Stimulated activated naive CD4-positive, alpha-beta T cell (primary cell): Measurements from ENCODE around the gene TRIP13.
"Not testable (repeated sequence)": the region's sequence is repeated elsewhere in the genome, so short reads cannot be mapped to it uniquely, and the experiment has no call there.

Experiments
- DNase-seq, 6 experiments: peaks; one replicate each; lab custom pipeline; 2025; lab: John Stamatoyannopoulos, UW

TRIP13 gene

DNA sequence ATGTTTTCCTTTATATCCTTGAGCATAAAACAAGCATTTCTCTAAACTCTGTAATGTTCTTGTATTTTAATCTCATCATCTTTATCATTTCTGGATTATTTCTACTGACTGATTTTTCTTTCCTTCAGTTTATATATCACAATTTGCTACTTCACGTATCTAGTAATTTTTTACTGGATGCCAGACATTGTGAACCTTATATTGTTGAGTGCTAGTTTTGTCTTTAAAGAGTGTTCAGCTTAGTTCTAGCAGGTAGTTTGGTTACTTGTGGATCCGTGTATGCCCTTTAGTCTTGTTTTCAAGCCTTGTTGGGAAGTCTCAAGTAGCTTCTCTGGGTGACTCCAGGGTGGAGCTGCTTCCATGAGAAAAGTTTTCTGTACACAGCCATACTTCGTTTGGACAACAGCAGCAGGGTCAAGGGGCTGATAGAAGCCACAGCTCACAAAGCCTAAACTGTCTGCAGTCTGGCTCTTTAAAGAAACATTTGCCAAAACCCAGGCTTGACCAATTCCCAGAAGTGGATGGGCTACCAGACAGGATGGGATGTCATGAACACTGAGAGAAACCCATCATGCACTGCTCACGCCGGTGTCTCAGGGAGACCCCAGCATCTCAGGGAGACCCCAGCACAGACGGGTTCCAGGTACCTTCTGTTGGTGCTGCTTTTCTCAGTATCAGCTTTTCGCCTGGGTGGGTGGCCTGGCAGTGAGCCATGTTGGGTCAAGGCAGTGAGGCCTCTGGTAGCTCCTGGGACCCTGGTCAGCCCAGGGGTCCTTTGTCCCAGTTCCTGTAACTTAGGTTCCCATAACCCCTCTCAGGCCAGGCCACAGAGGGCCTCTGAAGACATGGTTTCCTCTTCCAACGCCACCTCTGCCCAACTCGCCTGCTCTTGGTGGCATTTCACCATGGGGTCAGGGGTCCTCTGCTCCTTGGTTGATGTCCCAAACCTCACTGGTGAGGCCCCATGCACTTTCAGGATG lies 29.1 kb downstream of the TRIP13 start:
- DNase-seq = no peak

DNA sequence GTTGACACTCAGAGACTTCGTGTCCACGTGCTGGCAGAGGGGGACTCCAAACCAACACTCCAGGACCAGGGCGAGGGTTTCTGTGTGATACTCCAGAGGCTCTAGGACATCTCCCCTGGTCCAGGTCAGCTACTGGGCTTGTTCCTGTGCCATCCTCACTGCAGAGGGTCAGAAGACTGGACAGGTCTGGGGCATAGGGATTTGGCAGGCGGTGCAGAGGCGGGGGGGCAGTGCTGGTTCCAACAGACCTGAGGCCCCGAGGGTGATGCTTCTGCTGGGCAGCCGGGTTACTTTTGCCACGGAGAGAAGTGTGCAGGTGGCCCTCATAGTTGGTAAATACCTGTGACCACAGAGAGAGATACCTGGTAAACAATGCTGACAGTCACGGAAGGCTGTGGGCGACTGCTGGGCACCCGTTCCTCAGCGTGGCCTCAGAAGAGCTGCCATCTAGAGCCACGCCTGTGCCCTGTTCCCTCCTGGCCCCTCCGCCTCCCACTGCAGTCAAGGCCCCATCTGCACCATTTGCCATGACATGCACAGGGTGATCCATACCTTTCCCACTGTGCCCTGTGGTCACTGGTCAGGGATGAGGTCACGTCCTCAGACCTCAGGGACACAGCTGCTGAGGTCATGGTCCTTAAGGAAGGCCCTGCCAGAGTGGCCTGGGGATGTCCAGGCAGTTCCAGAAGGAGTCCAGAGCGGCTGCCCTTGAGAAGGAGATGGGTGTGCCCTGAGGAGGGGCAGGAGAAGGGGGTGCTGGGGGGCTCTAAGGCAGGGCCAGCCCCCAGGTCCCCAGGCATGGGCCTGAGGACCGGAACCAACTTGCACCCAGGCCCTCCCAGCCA lies 30.0 kb downstream of the TRIP13 start:
- DNase-seq = no peak

DNA sequence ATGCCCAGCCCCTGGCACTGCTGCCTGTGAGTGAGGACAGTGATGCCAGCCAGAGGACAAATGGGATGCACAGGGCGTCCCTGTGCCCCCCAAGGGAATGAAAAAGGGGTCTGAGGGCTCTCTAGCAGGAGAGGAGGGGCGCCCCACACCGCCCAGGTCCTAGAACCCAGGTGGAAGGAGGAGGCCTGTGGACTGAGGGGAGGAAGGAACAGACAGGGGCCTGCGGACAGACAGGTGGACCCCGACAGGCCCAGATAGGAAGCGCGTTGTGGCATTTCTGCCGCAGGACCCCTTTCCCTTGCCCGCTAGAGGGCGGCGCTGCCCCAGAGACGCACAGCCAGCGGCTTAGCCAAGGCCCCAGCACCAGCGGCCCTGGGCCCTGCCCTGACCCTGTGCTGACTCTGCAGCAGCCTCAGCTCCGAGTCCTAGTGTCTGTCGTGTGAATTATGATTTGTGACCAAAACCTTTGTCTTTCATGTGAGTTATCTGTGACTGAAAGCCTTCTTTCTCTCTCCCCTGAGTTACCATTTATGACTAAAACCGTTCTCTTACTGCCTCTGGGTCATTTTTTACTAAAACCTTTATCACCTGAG lies 30.7 kb downstream of the TRIP13 start:
- peak; percentile 14 to 71 (median 56) for DNase-seq

DNA sequence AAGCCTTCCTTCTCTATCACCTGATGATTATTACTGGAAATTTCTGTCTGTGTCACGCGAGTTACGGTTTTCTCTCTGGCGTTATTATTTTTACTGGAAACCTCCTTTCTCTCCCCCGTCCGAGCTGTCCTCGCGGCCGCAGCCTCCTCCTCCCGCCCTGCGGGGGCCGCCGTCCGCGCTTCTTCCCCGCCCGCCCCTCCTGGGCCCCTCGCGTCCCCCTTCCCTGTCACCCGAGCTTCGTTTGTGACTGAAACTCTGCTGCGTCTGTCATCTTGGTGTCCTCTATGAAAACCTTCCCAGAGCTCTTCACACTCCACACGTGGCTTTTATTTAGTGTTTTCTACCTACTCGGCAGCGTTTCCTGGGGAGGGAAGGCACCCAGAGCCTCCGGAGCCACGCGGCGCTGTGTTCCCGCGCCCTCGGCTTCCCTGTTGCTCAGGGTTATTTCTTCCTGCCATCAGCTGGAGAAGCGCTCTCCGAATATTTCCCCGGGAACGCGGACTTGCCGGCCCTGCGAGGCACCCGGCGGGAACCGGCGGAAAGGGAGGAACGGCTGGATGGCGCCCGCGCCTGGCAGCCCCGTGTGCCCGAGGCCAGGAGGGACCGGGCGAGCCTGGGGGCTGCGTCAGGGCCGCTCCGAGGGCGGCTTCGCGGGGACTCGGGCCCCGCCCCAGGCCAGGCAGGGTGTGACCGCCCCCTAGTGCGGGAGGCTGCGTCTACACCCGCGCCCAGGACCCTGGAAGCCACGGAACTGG lies 33.9 kb downstream of the TRIP13 start:
- peak in 1 of 6 experiments; percentile 30 for DNase-seq

DNA sequence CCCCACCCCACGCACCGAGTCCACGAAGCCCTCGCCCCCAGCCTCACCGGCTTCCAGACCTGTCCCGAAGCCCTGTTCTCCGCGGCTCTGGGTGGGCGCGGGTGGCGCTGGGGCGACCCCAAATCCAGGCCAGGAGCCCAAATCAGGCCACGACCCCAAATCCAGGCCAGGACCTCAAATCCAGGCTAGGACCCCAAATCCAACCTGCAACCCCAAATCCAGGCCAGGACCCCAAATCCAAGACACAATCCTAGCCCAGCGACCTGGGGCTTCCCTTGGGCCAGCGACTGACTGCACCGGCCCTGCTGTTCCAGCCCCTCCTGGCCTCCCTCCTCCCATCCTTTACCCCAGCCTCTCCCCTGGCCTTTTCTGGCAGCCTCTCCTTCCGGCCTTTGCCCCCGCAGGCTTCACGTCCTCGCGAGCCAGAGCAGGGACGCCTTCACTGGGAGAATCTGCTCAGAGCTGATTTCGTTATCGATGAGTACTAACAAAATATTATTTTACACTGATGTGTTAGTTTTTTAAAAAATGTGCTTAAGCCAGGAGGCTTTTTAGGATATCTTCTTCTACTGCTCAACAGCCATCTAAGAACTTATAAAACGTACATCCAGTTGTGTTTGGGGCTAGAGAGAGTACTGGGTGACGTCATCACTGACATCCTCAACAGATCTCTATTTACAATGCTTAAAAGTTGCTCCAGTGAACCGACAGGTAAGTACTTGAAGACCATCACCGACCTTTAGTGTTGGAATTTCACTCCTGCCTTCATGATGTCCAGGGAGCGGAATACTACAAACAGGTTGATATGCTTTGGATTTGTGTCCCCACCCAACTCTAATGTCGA lies 34.7 kb downstream of the TRIP13 start:
- no peak for DNase-seq

DNA sequence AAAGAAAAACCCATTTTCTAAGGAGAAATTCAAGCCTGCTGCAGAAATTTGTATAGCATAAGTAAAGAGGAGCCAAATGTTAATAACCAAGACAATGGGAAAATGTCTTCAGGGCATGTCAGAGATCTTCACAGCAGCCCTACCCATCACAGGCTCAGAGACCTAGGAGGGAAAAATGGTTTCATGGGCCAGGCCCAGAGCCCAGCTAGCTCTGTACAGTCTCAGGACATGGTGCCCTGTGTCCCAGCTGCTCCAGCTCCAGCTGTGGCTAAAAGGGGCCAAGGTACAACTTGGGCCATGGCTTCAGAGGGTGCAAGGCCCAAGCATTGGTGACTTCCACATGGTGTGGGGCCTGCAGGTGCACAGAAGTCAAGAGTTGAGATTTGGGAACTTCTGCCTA lies 36.5 kb downstream of the TRIP13 start:
- not testable (repeated sequence) for DNase-seq

DNA sequence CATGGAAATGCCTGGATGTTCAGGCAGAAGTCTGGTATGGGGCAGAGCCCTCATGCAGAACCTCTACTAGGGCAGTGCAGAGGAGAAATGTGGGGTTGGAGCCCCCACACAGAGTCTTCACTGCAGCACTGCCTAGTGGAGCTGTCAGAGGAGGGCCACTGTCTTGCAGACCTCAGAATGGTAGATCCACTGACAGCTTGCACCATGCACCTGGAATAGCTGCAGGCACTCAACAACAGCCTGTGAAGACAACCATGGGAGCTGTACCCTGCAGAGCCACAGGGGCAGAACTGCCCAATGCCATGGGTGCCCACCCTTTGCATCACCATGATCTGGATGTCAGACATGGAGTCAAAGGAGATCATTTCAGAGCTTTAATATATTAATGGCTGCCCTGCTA lies 36.9 kb downstream of the TRIP13 start:
- no peak for DNase-seq

DNA sequence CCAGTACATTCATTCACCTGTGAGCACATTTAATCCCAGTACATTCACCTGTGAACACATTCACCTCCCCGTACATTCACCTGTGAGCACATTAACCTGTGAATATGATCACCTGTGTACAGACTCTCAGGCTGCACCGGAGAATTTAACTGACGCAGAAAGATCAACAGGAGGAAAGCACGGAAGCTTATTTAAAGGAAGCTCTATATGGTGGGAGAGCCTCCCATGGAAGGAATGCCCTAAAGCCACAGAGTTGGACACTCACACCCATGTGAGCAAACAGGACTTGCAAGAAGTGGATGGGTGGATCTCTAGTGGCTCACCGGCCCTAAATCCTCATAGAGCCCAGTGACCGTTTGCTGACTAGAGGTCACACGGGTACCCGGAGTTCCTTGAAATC lies 38.2 kb downstream of the TRIP13 start:
- DNase-seq = no peak

DNA sequence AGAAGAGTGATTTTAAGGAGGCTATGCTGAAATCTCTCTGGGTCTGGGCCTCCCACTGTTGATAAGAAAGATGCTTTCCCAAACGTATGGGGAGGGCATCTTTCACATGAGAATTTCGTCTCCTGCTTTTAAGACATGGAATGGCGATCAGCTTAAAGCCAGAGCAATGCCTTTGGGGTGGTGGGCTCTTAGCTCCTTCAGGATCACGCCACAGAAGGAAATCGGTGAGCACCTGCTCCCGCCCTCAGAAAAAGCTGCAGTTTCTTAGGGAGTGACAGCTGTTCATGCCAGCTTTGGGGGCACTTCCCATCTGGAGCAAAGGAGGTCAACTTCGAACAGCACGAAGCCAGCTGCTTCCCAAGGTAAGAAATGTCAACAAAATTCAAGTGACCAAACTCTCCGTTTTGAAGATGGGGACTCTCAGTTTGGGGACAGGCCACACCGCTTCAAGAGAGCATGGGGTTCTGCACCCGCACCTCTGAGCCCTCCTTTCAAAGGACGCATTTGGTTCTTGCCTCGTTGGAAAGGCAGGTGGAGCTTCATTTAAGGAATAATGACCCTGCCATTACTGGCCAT lies 39.0 kb downstream of the TRIP13 start:
- no peak for DNase-seq

DNA sequence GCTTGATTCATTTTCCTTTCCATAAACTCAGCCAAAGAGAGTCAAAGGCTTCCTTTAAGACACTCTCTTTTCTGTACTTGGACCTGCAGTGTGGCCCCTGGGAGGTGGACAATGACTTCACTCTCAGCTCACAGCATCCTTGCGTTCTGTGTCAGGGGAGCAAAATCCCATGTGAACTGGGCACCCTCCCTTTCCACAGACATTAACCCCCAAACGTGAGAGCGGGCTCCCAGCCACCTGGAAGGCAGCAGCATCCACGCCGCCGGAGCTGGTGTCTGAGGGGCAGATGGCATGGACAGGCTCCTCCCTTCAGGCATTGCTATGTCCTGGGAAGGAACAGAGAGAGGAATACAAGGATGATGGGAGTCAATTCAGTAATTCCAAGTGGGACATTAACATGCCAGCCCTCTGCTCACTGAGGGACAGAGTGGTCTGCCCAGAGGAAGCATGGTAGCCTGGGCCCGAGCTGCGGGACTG lies 39.5 kb downstream of the TRIP13 start:
- DNase-seq = no peak

DNA sequence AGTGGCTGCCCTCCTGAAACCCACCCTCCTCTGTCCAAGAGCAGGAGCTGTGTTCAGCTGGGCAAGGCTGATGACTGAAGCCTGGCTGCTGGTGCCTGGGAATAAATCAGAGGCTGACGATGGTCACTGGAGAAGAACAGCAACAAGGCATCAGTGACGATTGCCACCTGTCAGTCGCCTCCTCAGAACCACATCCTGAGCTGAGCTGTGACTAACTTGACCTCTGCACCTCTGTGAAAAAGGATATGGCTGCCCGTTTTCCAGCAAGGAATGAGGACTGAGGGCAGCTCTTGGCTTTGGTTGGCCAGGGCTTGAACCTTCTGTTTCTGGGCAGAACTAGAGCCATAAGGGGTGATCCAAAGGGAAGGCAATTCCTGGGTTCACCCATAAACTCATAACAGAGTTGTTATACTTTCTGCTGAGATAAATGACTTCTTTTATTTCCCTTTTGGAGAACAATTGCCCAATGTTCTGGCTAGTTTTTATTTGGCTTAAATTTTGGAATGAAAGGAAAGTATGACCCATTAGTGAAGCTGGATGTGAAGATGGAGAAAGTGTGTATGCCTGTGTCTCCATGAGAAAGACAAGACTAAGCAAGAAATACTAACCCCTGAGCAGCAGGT lies 40.1 kb downstream of the TRIP13 start:
- DNase-seq = no peak

DNA sequence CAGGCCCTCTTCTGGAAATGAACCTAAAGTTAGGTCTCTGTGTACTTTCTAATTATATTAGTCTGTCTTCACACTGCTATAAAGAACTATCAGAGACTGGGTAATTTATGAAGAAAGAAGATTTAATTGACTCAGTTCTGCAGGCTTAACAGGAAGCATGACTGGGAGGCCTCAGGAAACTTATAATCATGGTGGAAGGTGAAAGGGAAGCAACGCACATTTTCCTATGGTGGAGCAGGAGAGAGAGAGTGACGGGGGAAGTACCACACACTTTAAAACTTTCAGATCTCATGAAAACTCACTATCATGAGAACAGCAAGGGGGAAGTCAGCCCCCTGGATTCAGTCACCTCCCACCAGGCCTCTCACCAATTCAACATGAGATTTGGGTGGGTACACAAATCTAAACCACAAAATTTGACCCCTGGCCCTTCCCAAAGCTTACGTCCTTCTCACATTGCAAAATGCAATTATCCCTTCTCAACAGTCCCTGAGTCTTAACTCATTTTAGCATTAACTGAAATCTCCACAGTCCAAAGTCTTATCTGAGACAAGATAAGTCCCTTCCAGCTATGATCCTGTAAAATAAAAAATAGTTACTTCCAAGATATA lies 40.7 kb downstream of the TRIP13 start:
- DNase-seq = no peak

DNA sequence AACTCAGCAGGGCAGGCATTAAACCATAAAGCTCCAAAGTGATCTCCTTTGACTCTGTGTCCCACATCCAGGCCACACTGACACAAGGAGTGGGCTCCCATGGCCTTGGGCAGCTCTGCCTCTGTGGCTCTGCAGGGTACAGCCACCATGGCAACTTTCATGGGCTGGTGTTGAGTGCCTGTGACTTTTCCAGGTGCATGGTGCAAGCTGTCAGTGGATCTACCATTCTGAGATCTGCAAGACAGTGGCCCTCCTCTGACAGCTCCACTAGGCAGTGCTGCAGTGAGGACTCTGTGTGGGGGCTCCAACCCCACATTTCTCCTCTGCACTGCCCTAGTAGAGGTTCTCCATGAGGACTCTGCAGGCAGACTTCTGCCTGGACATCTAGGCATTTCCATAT lies 41.3 kb downstream of the TRIP13 start:
- DNase-seq = not testable (repeated sequence)

DNA sequence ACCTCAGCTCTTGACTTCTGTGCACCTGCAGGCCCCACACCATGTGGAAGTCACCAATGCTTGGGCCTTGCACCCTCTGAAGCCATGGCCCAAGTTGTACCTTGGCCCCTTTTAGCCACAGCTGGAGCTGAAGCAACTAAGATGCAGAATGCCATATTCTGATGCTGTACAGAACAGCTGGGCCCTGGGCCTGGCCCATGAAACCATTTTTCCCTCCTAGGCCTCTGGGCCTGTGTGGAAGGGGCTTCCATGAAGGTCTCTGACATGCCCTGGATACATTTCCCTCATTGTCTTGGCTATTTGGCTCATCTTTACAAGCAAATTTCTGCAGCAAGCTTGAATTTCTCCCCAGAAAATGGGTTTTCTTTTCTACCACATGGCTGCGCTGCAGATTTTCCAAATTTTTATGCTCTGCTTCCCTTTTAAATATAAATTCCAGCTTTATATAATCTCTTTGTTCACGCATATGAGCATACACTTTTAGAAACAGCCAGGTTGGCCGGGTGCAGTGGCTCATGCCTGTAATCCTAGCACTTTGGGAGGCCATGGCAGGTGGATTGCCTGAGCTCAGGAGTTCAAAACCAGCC lies 41.8 kb downstream of the TRIP13 start:
- not testable (repeated sequence) for DNase-seq

DNA sequence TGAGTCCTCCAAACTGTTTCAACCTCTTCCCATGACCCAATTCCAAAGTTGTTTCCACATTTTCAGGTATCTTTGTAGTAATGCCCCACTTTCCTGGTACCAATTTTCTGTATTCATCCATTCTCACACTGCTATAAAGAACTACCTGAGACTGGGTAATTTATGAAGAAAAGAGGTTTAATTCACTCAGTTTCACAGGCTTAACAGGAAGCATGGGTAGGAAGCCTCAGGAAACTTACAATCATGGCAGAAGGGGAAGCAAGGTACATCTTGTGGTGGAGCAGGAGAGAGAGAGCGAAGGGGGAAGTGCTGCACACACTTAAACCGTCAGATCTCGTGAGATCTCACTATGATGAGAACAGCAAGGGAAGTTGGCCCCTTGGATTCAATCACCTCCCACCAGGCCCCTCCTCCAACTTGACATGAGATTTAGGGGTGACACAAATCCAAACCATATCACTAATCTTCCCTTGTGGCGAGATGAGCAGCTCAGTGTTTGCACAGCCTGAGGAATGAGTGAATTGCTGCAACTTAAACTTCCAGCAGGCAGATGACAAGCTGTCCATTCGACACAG lies 42.9 kb downstream of the TRIP13 start:
- DNase-seq = no peak

DNA sequence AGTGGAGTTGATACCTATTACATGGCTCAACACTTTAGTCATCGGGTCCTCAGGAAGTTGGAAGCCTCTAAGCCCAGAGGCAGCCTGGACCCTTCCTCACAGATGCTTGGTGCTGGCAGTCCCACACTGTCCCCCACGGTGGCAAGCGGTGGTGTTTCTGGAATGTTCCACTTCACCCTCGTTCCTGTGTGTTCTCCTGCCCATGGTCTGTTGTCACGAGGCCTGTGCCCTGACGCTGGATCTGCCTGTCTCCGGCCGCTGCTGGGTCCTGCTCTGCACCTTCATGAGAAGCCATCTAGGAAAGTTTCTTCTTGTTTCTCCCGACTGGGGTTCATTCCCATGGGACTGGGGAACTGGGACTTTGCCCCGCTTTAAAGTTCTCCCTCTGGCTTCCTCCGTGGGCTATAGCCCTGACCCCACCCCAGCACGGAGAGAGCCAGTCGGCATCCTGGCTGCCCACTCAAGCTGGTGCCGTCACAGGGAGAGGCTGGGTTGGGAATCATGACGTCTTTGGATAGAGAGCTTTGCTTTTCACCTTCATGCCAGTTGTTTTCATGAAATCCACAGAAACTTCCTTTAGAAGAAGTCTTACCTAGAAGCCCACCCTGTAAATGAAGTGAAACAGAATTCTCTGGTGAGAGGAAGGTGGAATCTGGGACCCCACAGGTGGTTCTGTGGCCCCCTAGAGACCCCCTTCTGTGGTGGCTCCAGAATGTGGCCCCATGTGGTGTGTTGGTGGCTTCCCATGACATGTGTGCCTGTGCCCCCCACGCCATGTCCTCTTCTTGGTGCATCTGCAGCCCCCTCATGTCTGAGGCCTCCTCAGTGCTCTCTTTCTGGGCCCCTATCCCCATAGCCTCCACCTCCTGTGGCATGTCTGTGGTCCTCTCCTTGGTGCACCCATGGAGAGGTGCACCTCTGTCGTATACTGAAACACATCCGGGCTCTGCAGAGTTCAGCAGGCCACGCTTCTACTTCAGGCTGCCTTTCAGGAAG lies 43.8 kb downstream of the TRIP13 start:
- DNase-seq = no peak
